NCI-H748 (cell line): Measurements from ENCODE around the gene ZNF516.

Experiments used
- DNase-seq: peaks from one replicate; lab custom pipeline; 2025; ENCODE audit not compliant: unreplicated experiment; lab: John Stamatoyannopoulos, UW

Gene ZNF516

DNA sequence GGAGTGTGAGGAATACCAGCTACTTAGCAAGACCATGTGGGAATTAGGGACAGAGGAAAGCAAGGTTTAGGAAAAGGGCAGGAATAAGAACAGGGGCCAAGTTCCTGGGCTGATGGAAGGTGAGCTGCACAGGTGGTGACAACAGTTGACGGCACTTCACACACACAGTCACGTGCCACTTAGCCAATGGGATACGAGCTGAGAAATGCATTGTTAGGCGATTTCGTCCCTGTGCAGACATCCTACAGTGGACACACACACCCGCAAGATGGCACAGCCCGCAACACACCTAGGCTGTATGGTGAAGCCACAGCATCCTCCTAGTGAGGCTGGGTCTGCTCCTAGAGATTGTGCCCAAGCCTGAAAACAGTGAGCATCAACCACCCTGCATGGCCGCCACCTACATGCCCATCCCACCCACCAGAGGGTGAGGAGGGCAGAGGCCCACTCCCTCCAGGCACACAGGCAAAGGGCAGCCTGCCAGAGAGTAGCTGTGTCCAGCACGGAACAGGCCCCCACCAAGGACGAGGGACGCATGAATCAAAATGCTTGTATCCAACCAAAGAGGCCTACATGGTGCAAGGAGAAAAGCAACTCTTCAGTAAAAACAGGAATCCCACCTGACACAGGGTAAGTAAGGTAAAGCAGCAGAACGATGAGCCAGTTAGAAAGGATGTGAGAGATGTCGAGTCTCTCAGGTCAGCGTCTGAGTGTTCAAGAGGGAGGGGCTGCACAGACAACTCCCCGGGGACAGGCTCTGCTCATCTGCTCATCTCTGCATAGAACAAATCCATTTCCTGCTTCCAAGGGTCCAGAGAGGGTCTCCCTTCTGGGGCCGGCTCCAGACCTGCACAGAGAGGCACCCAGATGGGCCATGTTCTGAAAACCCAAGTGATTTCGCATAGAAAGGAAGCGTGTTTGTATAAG, 51.3 kb downstream of the ZNF516 start:
- no peak for DNase-seq

DNA sequence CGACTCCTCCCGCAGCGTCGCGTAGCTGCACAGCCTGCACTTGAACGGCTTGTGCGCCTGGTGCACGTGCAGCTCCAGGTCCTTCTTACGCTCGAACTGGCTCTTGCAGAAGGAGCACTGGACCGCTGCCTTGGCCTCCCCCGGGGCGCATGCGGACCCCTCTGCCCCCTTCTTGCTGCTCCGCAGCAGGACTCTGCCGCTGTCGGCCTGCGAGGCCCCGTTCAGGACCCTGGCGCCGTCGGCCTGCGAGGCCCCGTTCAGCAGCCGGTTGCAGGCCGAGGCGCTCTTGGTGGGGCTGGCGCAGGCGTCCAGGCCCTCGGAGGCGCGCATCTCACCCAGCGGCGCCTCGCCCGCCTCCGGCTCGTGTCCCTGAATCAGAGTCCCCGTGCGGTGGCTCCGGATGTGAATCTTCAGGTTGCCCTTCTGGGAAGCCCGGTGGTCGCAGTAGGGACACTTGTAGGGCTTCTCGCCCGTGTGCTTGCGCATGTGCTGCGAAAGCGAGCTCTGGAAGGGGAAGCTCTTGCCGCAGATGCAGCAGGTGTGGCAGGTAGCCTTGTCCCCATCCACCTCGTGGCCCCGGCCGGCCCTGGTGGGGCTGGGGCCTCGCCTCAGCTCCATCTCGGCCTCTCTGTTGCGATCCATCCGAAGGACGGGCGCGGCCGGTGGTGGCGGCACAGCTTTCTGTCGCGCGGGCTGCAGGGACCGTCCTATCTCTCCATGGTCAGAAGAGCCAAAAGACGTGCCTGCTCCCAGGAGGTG, 52.5 kb downstream of the ZNF516 start:
- no peak for DNase-seq

- DNase-seq = no peak
Observed at GRCh38 chr18:76441668-76442412, 53.2 kb downstream of the ZNF516 start.

DNA sequence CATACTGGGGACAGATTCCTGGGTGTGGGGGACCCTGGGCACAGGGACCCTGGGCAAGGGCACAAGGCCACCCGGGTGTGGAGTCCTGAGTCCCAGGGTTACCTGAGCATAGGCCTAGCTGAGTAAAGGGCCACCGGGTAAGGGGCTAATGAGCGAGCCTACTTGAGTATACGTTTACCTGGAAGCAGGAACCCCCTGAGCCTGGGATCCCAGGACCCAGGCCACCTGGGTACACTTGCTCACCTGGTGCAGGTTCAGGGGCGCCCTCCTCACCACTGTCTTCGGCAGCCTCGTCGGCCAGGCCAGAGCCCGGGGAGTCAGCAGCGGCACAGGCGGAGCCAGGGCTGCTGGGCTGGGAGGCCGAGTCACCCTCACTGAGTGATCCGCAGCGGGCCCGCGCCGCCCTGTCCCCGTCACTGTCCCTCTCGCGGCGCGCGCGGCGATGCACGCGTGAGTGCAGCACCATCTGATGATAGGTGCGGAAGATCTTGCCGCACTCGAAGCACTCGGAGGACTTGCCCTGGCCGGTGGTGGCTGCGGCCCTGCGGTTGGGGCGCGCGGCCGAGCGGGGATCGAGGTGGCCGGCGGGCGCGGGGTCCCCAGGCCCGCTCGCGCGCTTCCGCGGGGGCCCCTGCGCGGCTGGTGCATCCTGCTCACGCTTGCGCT, 53.9 kb downstream of the ZNF516 start:
- DNase-seq = no peak

- DNase-seq = no peak
Observed at GRCh38 chr18:76437910-76438309, 57.1 kb downstream of the ZNF516 start.

- DNase-seq = no peak
Observed at GRCh38 chr18:76437011-76437410, 58.0 kb downstream of the ZNF516 start.

DNA sequence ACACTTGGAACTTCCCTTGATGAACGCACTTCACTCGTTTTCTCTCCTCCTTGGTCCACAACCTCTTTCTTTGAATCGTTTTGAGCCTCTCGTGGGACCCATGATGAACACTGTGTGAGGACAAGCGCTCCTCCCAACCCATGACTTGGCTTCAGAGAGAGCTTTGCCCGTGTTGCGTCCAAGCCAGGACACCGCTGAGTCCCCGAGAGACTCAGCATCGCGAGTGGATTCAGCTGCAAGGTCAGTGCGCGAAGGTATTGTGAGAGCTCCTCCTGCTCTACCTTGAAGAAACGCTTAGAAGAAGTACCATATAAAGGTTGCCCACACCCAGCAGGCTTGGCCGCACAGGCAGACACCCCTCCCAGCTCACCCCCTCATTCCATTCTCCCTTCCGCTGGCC, 58.7 kb downstream of the ZNF516 start:
- DNase-seq = no peak

DNA sequence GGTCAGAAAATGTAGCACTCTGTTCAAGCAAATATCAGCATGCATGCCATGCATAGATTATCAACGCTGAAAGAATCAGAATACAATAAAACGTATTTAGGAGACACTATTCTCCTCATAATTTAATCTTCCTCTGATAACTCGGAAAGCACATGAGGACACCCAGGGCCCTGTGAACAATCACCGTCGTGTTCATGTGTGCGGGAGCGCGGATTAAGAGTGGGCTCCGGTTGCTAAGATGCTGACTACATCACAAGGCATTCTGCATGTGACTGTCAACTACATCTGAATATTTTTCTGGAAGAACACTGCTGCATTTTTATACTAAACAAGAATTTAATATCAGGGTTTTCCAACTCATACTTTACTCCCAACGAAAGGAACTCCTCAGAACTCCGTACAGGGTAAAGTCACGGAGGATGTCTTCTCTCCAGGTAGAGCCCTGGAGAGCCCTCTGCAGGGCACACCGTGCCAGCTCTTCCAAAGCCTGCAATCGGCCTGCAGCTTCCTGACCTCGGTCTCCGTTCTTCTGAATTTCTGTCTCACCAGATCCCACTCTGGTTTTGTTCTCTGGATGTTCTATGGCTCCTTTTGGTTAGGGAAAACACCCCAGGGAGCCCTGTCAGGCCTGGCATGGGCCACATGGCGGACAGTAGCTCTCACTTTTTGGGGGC, 59.6 kb downstream of the ZNF516 start:
- no peak for DNase-seq

- DNase-seq = no peak
Observed at GRCh38 chr18:76434452-76434851, 60.6 kb downstream of the ZNF516 start.

- DNase-seq = no peak
Observed at GRCh38 chr18:76433788-76434187, 61.3 kb downstream of the ZNF516 start.

DNA sequence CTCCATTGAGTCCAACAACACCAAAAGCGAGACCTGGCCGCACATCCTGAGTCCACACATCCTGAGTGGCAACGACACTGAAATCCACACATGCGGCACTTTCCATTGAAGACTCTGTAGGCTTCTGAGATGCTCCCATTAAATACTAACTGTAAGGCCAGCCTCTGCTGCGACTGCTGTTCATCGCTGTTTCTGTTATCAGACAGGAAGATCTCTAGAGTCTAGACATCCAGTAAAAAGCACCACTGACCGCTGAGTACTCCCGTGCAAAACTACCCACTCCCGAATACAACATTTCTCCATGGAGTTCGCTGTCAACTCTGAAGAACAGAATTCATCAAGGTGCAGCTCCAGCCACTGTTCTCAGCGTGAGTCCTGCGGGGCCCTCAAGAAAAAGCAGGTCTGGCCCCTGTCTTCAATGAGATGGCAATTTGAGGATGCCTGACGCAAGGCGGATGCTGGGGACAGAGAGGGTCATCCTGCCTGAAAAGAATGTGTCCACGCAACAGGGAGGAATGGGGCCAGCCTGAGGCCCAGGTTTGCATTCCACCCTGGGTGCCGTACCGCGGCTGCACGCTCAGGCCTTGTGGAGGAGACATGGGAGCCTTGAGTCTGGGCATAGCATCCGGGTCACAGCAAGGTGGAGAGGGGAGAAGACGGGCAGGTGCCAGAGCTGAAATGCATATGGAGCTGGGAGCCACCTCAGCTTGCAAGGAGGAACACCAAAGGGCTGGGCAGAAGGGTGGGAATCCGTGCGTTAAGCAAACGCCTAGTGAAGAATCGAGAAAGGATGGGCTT, 61.9 kb downstream of the ZNF516 start:
- DNase-seq = no peak

- no peak for DNase-seq
Observed at GRCh38 chr18:76432274-76432755, 62.7 kb downstream of the ZNF516 start.

- peak; percentile 17 for DNase-seq
Observed at GRCh38 chr18:76431437-76432273, 63.4 kb downstream of the ZNF516 start.

- no peak for DNase-seq
Observed at GRCh38 chr18:76430636-76431035, 64.4 kb downstream of the ZNF516 start.

GRCh38 chr18:76429262-76430126, 65.5 kb downstream of the ZNF516 start:
- DNase-seq = peak; percentile 83

- no peak for DNase-seq
Observed at GRCh38 chr18:76428396-76429261, 66.4 kb downstream of the ZNF516 start.
